NOMO-1 treated with dmso at 0.1 percent for 144 hours (cell line): ENCODE results near the gene KIAA0040.
"Not testable (repeated sequence)": the region's sequence is repeated elsewhere in the genome, so short reads cannot be mapped to it uniquely, and the experiment has no call there.

ENCODE experiments used
- DNase-seq: peaks from one replicate; lab custom pipeline; 2025; ENCODE audit not compliant: unreplicated experiment; lab: John Stamatoyannopoulos, UW

Gene KIAA0040

GRCh38 chr1:175108331-175108820 lies 84.2 kb downstream of the KIAA0040 start:
- DNase-seq: not testable (repeated sequence)
